ENCODE measurements around the gene LY6G6C. TPM values are rescaled to one million over a fixed set of nuclear protein-coding genes. Genes with fewer than 3 reads are reported as not detected.

The LY6G6C gene
- polyA plus RNA-seq (2013, experiment 1 of 2) = 0.07 TPM
- 0.10 TPM for polyA plus RNA-seq (2013, experiment 2 of 2)

DNA sequence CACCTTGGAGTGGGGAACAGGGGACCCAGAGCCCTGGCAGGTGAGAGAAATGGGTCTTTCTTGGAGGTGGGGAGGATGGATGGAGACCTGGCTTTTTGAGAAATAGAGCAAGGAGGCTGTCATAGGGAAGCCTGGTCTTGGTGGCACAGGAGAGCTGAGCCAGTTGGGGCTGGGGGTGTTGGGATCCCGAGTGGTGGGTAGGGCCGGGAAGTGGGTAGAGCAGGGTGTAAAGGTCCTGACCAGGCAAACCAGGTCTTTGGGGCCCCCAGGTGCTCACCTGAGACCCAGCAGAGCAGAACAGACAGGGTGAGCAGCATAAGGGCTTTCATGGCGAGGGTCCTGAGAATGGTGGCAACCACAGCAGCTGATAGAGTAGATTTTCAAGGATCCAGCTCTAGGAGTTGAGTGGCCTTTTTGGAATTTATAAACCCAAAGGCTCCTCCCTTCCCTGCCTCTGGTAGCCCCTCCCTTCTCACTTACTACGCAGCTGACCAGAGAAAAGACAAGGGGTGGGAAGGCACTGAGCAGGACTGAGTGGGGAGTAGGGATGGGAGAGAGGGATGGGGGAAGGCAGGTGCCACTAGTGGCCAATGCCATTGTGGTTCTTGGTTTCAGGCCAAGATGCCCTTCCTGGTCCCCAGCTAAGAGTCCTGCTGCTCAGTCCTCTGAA is at the start of gene LY6G6C:
Gene LY6G6C, minus strand, starts transcription at position 396 of the 670 bp plus-strand sequence. Its CDS starts 67 bp downstream, at position 329.
- H3K27me3 ChIP-seq (ENCODE audit: control insufficient read depth in 1 of 2, insufficient read depth in 1 of 2, low read length in 2 of 2) = peaks cover 0 to 10% of the 10 kb centered on the region in 2 experiments
- no peaks in the 10 kb centered on the region for H3K79me1 ChIP-seq (replicated peaks; ENCODE audit: low read length, poor library complexity, severe bottlenecking)
- no peak within 1 kb of the TSS for H4K91ac ChIP-seq (ENCODE audit: low read length)
- H2BK15ac ChIP-seq (ENCODE audit: low read depth, poor library complexity, severe bottlenecking) = no peak within 1 kb of the TSS
- 87% methylated on average over 4 of the region's 4 CpGs for WGBS
- peaks cover 10 to 21% of the 10 kb centered on the region in 2 experiments for H3K36me3 ChIP-seq (ENCODE audit: control insufficient read depth in 1 of 2, insufficient read depth in 2 of 2, low read depth in 1 of 2, low read length in 2 of 2)
- H3K9ac ChIP-seq (ENCODE audit: low read length) = no peak within 1 kb of the TSS
- no peak within 1 kb of the TSS for H2AFZ ChIP-seq (ENCODE audit: low read depth, low read length)
- H2BK12ac ChIP-seq (ENCODE audit: low read length in 2 of 2) = no peak within 1 kb of the TSS
- no peak within 1 kb of the TSS for H2BK5ac ChIP-seq (ENCODE audit: low read depth, low read length, poor library complexity, severe bottlenecking)
- no peak within 1 kb of the TSS for H3K14ac ChIP-seq (ENCODE audit: low read length in 2 of 2)
- H2BK120ac ChIP-seq (ENCODE audit: low read depth, low read length) = no peak within 1 kb of the TSS
- no peak within 1 kb of the TSS for H3K4me2 ChIP-seq (ENCODE audit: low read length, poor library complexity, severe bottlenecking)
- H3K23ac ChIP-seq (ENCODE audit: low read length in 2 of 2) = no peak within 1 kb of the TSS
- no peak within 1 kb of the TSS for H4K8ac ChIP-seq (ENCODE audit: low read length)
- H3K9me3 ChIP-seq (ENCODE audit: control insufficient read depth, low read length) = no peaks in the 10 kb centered on the region
- H3K4ac ChIP-seq (ENCODE audit: low read depth in 1 of 2, low read length in 2 of 2) = no peak within 1 kb of the TSS
- H3K4me1 ChIP-seq (ENCODE audit: control insufficient read depth, insufficient read depth, low read depth, low read length) = no peaks in the 10 kb centered on the region
- no peak for DNase-seq
- no peak within 1 kb of the TSS for H3K27ac ChIP-seq (ENCODE audit: low read length, poor library complexity, severe bottlenecking)
- H3K18ac ChIP-seq (ENCODE audit: low read depth in 1 of 2, low read length in 2 of 2) = no peak within 1 kb of the TSS
- no peak within 1 kb of the TSS for H2AK5ac ChIP-seq (ENCODE audit: low read length, severe bottlenecking)
- no peak within 1 kb of the TSS for H3K4me3 ChIP-seq (ENCODE audit: insufficient read depth in 1 of 2, low read depth in 1 of 2, low read length in 2 of 2)

DNA sequence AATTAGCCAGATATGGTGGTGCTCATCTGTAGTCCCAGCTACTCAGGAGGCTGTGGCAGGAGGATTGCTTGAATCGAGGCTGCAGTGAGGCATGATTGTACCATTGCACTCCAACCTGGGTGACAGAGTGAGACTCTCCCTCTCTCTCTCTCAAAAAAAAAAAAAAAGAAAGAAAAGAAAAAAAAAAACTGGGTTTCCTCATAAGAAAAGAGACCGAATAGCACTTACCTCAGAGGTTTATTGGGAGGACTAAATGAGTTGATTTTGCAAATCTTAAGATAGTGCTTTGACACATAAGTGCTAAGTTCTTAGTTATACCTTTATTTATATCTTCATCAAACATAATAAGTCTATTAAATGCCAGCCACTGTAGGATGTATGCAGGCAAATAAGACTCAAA is 49.3 kb upstream of the LY6G6C start:
- Histone ChIP-seq H4K8ac (ENCODE audit: low read length) (no peak overlapping the region), H2BK15ac (ENCODE audit: low read depth, poor library complexity, severe bottlenecking) (no peak overlapping the region), H3K18ac (ENCODE audit: low read depth in 1 of 2, low read length in 2 of 2) (no peak overlapping the region), H3K9me3 (ENCODE audit: control insufficient read depth, low read length) (no peaks in the 10 kb centered on the region), H3K27me3 (ENCODE audit: control insufficient read depth in 1 of 2, insufficient read depth in 1 of 2, low read length in 2 of 2) (peaks cover 0 to 6% of the 10 kb centered on the region in 2 experiments), H2AK5ac (ENCODE audit: low read length, severe bottlenecking) (no peak overlapping the region), H3K4me1 (ENCODE audit: control insufficient read depth, insufficient read depth, low read depth, low read length) (peaks cover 7% of the 10 kb centered on the region), H3K4ac (ENCODE audit: low read depth in 1 of 2, low read length in 2 of 2) (no peak overlapping the region), H2BK120ac (ENCODE audit: low read depth, low read length) (no peak overlapping the region), H3K4me2 (ENCODE audit: low read length, poor library complexity, severe bottlenecking) (no peak overlapping the region), H3K36me3 (ENCODE audit: control insufficient read depth in 1 of 2, insufficient read depth in 2 of 2, low read depth in 1 of 2, low read length in 2 of 2) (no peaks in the 10 kb centered on the region), H3K23ac (ENCODE audit: low read length in 2 of 2) (no peak overlapping the region), H3K4me3 (ENCODE audit: insufficient read depth in 1 of 2, low read depth in 1 of 2, low read length in 2 of 2) (no peak overlapping the region), H4K91ac (ENCODE audit: low read length) (no peak overlapping the region), H2BK5ac (ENCODE audit: low read depth, low read length, poor library complexity, severe bottlenecking) (no peak overlapping the region), H3K27ac (ENCODE audit: low read length, poor library complexity, severe bottlenecking) (no peak overlapping the region), H2AFZ (ENCODE audit: low read depth, low read length) (no peak overlapping the region), H3K79me1 (replicated peaks; ENCODE audit: low read length, poor library complexity, severe bottlenecking) (no peaks in the 10 kb centered on the region), H3K14ac (ENCODE audit: low read length in 2 of 2) (no peak overlapping the region), H2BK12ac (ENCODE audit: low read length in 2 of 2) (no peak overlapping the region), H3K9ac (ENCODE audit: low read length) (no peak overlapping the region)
- DNase-seq = no peak
- WGBS = 83% methylated on average over 1 of the region's 2 CpGs

- peak overlapping the region; percentile 52 for H4K91ac ChIP-seq (ENCODE audit: low read length)
- no peak overlapping the region for H2BK120ac ChIP-seq (ENCODE audit: low read depth, low read length)
- H3K4me3 ChIP-seq (ENCODE audit: insufficient read depth in 1 of 2, low read depth in 1 of 2, low read length in 2 of 2) = no peak overlapping the region
- H3K23ac ChIP-seq (ENCODE audit: low read length in 2 of 2) = no peak overlapping the region
- H3K14ac ChIP-seq (ENCODE audit: low read length in 2 of 2) = no peak overlapping the region
- peak overlapping the region; percentile 80 for H4K8ac ChIP-seq (ENCODE audit: low read length)
- no peak overlapping the region for H3K4ac ChIP-seq (ENCODE audit: low read depth in 1 of 2, low read length in 2 of 2)
- no peak overlapping the region for H2BK15ac ChIP-seq (ENCODE audit: low read depth, poor library complexity, severe bottlenecking)
- no peak overlapping the region for H2BK12ac ChIP-seq (ENCODE audit: low read length in 2 of 2)
- no peak overlapping the region for H3K27ac ChIP-seq (ENCODE audit: low read length, poor library complexity, severe bottlenecking)
- H3K27me3 ChIP-seq (ENCODE audit: control insufficient read depth in 1 of 2, insufficient read depth in 1 of 2, low read length in 2 of 2) = peaks cover 0 to 6% of the 10 kb centered on the region in 2 experiments
- peak overlapping the region in 1 of 2 experiments; percentile 5 for H3K18ac ChIP-seq (ENCODE audit: low read depth in 1 of 2, low read length in 2 of 2)
- H2AK5ac ChIP-seq (ENCODE audit: low read length, severe bottlenecking) = no peak overlapping the region
- WGBS = 76% methylated on average over 9 of the region's 12 CpGs
- H3K4me2 ChIP-seq (ENCODE audit: low read length, poor library complexity, severe bottlenecking) = no peak overlapping the region
- peaks cover 7% of the 10 kb centered on the region for H3K4me1 ChIP-seq (ENCODE audit: control insufficient read depth, insufficient read depth, low read depth, low read length)
- no peak overlapping the region for H2BK5ac ChIP-seq (ENCODE audit: low read depth, low read length, poor library complexity, severe bottlenecking)
- no peak overlapping the region for H2AFZ ChIP-seq (ENCODE audit: low read depth, low read length)
- no peaks in the 10 kb centered on the region for H3K9me3 ChIP-seq (ENCODE audit: control insufficient read depth, low read length)
- DNase-seq = peak; percentile 68
- no peak overlapping the region for H3K9ac ChIP-seq (ENCODE audit: low read length)
- H3K79me1 ChIP-seq (replicated peaks; ENCODE audit: low read length, poor library complexity, severe bottlenecking) = no peaks in the 10 kb centered on the region
- H3K36me3 ChIP-seq (ENCODE audit: control insufficient read depth in 1 of 2, insufficient read depth in 2 of 2, low read depth in 1 of 2, low read length in 2 of 2) = peaks cover 0 to 3% of the 10 kb centered on the region in 2 experiments
Measured at GRCh38 chr6:31769684-31770371, 48.3 kb upstream of the LY6G6C start.
